K562 (cell line): ENCODE measurements around the gene PCDH1. TPM values are rescaled to one million over a fixed set of nuclear protein-coding genes. Genes with fewer than 3 reads are reported as not detected.

ENCODE experiments used
- ATAC-seq: fragments of 200-7000 bp; cut with Tn5 transposase; 3 replicates; pipeline ENCODE4 v1.9.1; 2020; ENCODE audit warnings: moderate library complexity
- BruUV-seq: library from RNA; stranded (reverse); fragments of 400-500 nt; replicated peaks from 2 replicates; lab custom pipeline; 2021; lab: Mats Ljungman, UMichigan
- CTCF ChIA-PET: fragments of 300-600 bp; formaldehyde crosslinking; extraction: SDS; loops from one replicate; lab custom pipeline; 2021; ENCODE audit warnings: low intra/inter-chr PET ratio; lab: Yijun Ruan, JAX
- POLR2A ChIA-PET: fragments of 300-600, 350-650 bp; sonication (Branson Sonifier 250); formaldehyde crosslinking; extraction: SDS; loops from one replicate; lab custom pipeline; 2021; ENCODE audit warnings: antibody characterized with exemption, inconsistent platforms; lab: Yijun Ruan, JAX
- DNase-seq, 4 experiments: peaks; one replicate each; pipeline versions ENCODE4 v3.0.0 to v3.0.0-alpha.2; 2011 to 2018; ENCODE audit warnings: low spot score in 3 of 4, mixed read lengths in 3 of 4; ENCODE audit errors: extremely low read depth in 1 of 4
- FAIRE-seq: peaks from 2 replicates; lab custom pipeline; 2011; peaks lifted over from hg19 to GRCh38; lab: Jason Lieb, UNC
- H2AFZ ChIP-seq: 2 replicates; pipeline ENCODE4 v1.6.0; 2011; ENCODE audit warnings: low read depth, low read length, control low read depth, inconsistent platforms
- H3K27ac ChIP-seq: fragments of 200-600 bp; 3 replicates; pipeline ENCODE4 v1.8.0; 2011; ENCODE audit warnings: low read depth, mild to moderate bottlenecking, control low read depth, inconsistent platforms, low read length, moderate library complexity, mixed read lengths; ENCODE audit errors: extremely low read depth
- H3K27me3 ChIP-seq, 2 experiments: fragments of 300-600 bp in 1 of 2; 2 replicates in 1 of 2; 3 replicates in 1 of 2; pipeline versions ENCODE4 v1.6.0 to v1.8.0; 2011; ENCODE audit warnings: inconsistent platforms in 2 of 2, low read length in 2 of 2, mild to moderate bottlenecking in 1 of 2, mixed read lengths in 1 of 2, moderate library complexity in 1 of 2; ENCODE audit not compliant: control insufficient read depth in 2 of 2, insufficient read depth in 2 of 2
- H3K36me3 ChIP-seq: fragments of 300-600 bp; 3 replicates; pipeline ENCODE4 v1.8.0; 2011; ENCODE audit warnings: mild to moderate bottlenecking, low read length, inconsistent platforms; ENCODE audit not compliant: control insufficient read depth, insufficient read depth
- H3K4me1 ChIP-seq, 2 experiments: fragments of 200-600 bp in 1 of 2; replicated peaks in 1 of 2; 2 replicates in 1 of 2; 3 replicates in 1 of 2; pipeline versions ENCODE4 v1.5.1 to v1.8.0; 2011; ENCODE audit warnings: inconsistent platforms in 2 of 2, low read length in 2 of 2, mild to moderate bottlenecking in 1 of 2, mixed read lengths in 1 of 2, moderate library complexity in 1 of 2; ENCODE audit not compliant: control insufficient read depth in 2 of 2, insufficient read depth in 2 of 2
- H3K4me2 ChIP-seq: 2 replicates; pipeline ENCODE4 v1.6.1; 2011; ENCODE audit warnings: low read length, control low read depth, inconsistent platforms, mixed read lengths; ENCODE audit not compliant: insufficient read depth
- H3K4me3 ChIP-seq: fragments of 200-600 bp; sonication (generic), shearing (Covaris generic); 2 replicates; pipeline ENCODE4 v1.5.1; 2016; ENCODE audit warnings: control low read depth, inconsistent platforms
- H3K79me2 ChIP-seq: fragments of 200-600 bp; 3 replicates; pipeline ENCODE4 v1.8.0; 2011; ENCODE audit warnings: low read length, inconsistent platforms; ENCODE audit not compliant: control insufficient read depth, insufficient read depth
- H3K9ac ChIP-seq, 2 experiments: 2 replicates each; pipeline versions ENCODE4 v1.6.0 to v1.6.1; 2011; ENCODE audit warnings: low read depth in 2 of 2, low read length in 2 of 2, control low read depth in 1 of 2, inconsistent platforms in 1 of 2, mild to moderate bottlenecking in 1 of 2, mixed read lengths in 1 of 2; ENCODE audit not compliant: insufficient read depth in 1 of 2
- H3K9me1 ChIP-seq: one replicate; pipeline ENCODE4 v1.6.0; 2011; ENCODE audit warnings: inconsistent platforms, mild to moderate bottlenecking, low read length, moderate library complexity; ENCODE audit not compliant: control insufficient read depth, insufficient read depth
- H3K9me3 ChIP-seq: replicated peaks from 2 replicates; pipeline ENCODE4 v1.5.1; 2011; ENCODE audit warnings: low read depth, low read length, inconsistent platforms; ENCODE audit not compliant: control insufficient read depth, insufficient read depth
- H4K20me1 ChIP-seq: replicated peaks from 2 replicates; pipeline ENCODE4 v1.6.1; 2011; ENCODE audit warnings: low read length, inconsistent platforms, mixed read lengths; ENCODE audit not compliant: control insufficient read depth, insufficient read depth
- CCAR2 ChIP-seq: fragments of 200-400 bp; formaldehyde crosslinking; IDR thresholded peaks from 2 replicates; pipeline ENCODE4 v1.6.1; 2017; ENCODE audit warnings: mild to moderate bottlenecking, low read depth, low read length
- KDM5B ChIP-seq: fragments of 200-600 bp; sonication (generic); IDR thresholded peaks from 2 replicates; pipeline ENCODE4 v1.6.1; 2012; ENCODE audit warnings: low read depth, mild to moderate bottlenecking, moderate library complexity, low read length, control low read depth, inconsistent platforms; ENCODE audit not compliant: insufficient replicate concordance
- MXD1 ChIP-seq: fragments of 250-450 bp; sonication (Bioruptor Pico); IDR thresholded peaks from 2 replicates; pipeline ENCODE4 v1.8.0; 2021; ENCODE audit warnings: borderline replicate concordance, mild to moderate bottlenecking, moderate library complexity; ENCODE audit not compliant: poor library complexity, severe bottlenecking
- NFIX ChIP-seq: fragments of 250-450 bp; sonication (Bioruptor Pico); IDR thresholded peaks from 2 replicates; pipeline ENCODE4 v1.4.0; 2020; ENCODE audit warnings: low read depth, mild to moderate bottlenecking, moderate library complexity
- PHB ChIP-seq: fragments of 250-450 bp; sonication (Bioruptor Pico); IDR thresholded peaks from 2 replicates; pipeline ENCODE4 v1.5.0; 2021
- RREB1 ChIP-seq: fragments of 250-450 bp; sonication (Bioruptor Pico); IDR thresholded peaks from 2 replicates; pipeline ENCODE4 v1.4.0; 2020
- YBX1 ChIP-seq: fragments of 450-650 bp; IDR thresholded peaks from 2 replicates; pipeline ENCODE4 v1.7.1; 2016; ENCODE audit warnings: mild to moderate bottlenecking
- ZBTB12 ChIP-seq: fragments of 250-450 bp; sonication (Bioruptor Pico); IDR thresholded peaks from 2 replicates; pipeline ENCODE4 v1.4.0; 2020
- ZNF316 ChIP-seq: fragments of 450-650 bp; IDR thresholded peaks from 2 replicates; pipeline ENCODE4 v1.6.1; 2016
- ZNF436 ChIP-seq: fragments of 250-450, 450-650 bp; sonication (Bioruptor Pico); formaldehyde crosslinking; IDR thresholded peaks from 2 replicates; pipeline ENCODE4 v1.7.0; 2020; ENCODE audit warnings: mild to moderate bottlenecking
- WGBS: fragments of 100-300 bp; shearing (Covaris generic); methylation state at CpG from one replicate; pipeline ENCODE4 v1.1.6; 2016; ENCODE audit warnings: low coverage, mixed read lengths; ENCODE audit not compliant: insufficient coverage; ENCODE audit errors: missing lambda C conversion rate; 5-methylcytosine and 5-hydroxymethylcytosine counted together
- in situ Hi-C: fragments of 300-500 bp; cut with MboI; formaldehyde crosslinking; loops from 4 replicates; pipeline ENCODE4 v1.15.0; 2018; ENCODE audit warnings: inconsistent platforms, mixed read lengths
- intact Hi-C: fragments of 100-400 bp; cut with micrococcal nuclease; formaldehyde crosslinking; loops from 2 replicates; pipeline ENCODE4 v1.14.2; 2022
- polyA plus RNA-seq, 8 experiments: library from polyadenylated mRNA; depleted of rRNA in 4 of 8; stranded (reverse) in 5 of 8; unstranded in 3 of 8; fragments of >200 nt; fragmentation: Nextera tagmentation in 2 of 8; fragmentation: Illumina TruSeq in 1 of 8; extraction: Ambion mirVana in 2 of 8; extraction: Trizol in 1 of 8; gene quantifications; 2 replicates each; pipeline versions ENCODE4 v1.2.1 to v1.2.3, GENCODE V29; 2011 to 2014; ENCODE audit warnings: inconsistent platforms in 1 of 8, missing spikeins in 1 of 8
- total RNA-seq, 7 experiments: library from RNA; depleted of rRNA in 6 of 7; stranded (reverse); fragments of >200 nt in 6 of 7; fragmentation: Illumina TruSeq in 2 of 7; extraction: Trizol in 2 of 7; gene quantifications; 2 replicates each; pipeline versions ENCODE4 v1.2.1 to v1.2.3, GENCODE V29; 2011 to 2021; ENCODE audit warnings: low replicate concordance in 1 of 7

The PCDH1 gene
- total and polyA plus RNA-seq, 9 of the 15 experiments (the other 6 are each of a cell fraction or from before 2014, with no cell fraction given): 0.11 to 3.6 (median 1.9) TPM; not detected in 1

GRCh38 chr5:141906517-141906916 lies 28.3 kb upstream of the PCDH1 start (continued):
- no peak for TF ChIP-seq ZBTB12 (CRISPR knock-in tag)

GRCh38 chr5:141904551-141904950 lies 26.3 kb upstream of the PCDH1 start:
- Histone ChIP-seq H4K20me1 (no peaks in the 10 kb centered on the region), H2AFZ (no peak overlapping the region), H3K4me2 (no peak overlapping the region), H3K27me3 (no peaks in the 10 kb centered on the region), H3K9ac (no peak overlapping the region), H3K4me3 (no peak overlapping the region), H3K79me2 (no peaks in the 10 kb centered on the region), H3K9me1 (no peaks in the 10 kb centered on the region), H3K4me1 (peaks cover 15 to 19% of the 10 kb centered on the region in 2 experiments), H3K27ac (no peak overlapping the region), H3K9me3 (no peaks in the 10 kb centered on the region), H3K36me3 (no peaks in the 10 kb centered on the region)
- 60% methylated on average over 5 of the region's 5 CpGs for WGBS
- FAIRE-seq (no peak), DNase-seq (no peak), ATAC-seq (no peak)
- BruUV-seq: no TSS peak
- in situ Hi-C loops: no loop called here
- ChIA-PET POLR2A (no interaction called here), CTCF (no interaction called here)
- intact Hi-C loops: no loop called here
- TF ChIP-seq ZBTB12 (CRISPR knock-in tag) (no peak), CCAR2 (no peak), NFIX (CRISPR knock-in tag) (no peak), RREB1 (CRISPR knock-in tag) (no peak), KDM5B (no peak), MXD1 (CRISPR knock-in tag) (no peak), ZNF316 (no peak), YBX1 (no peak), ZNF436 (CRISPR knock-in tag) (no peak), PHB (CRISPR knock-in tag) (no peak)
